ENCODE data around the gene TOX3.
A peak's percentile ranks its signal among the peaks of the same experiment; 100 is the strongest.

The TOX3 gene

GRCh38 chr16:52549011-52549692 is 2.2 kb upstream of the TOX3 start:
- no peak overlapping the region for H3K4me3 ChIP-seq (ENCODE audit: insufficient read depth, low read depth, low read length)
- peaks cover 4% of the 10 kb centered on the region for H3K27me3 ChIP-seq (ENCODE audit: control insufficient read depth, insufficient read depth, low read length, poor library complexity, severe bottlenecking)
- H3K36me3 ChIP-seq (ENCODE audit: control insufficient read depth, insufficient read depth, low read length) = no peaks in the 10 kb centered on the region
- WGBS, 2 experiments = 22 to 23% methylated on average over 11 of the region's 11 CpGs
- peaks cover 26% of the 10 kb centered on the region for H3K4me1 ChIP-seq (ENCODE audit: control insufficient read depth, insufficient read depth, low read length)
- no peaks in the 10 kb centered on the region for H3K9me3 ChIP-seq (ENCODE audit: control insufficient read depth, low read length)
- H3K27ac ChIP-seq (ENCODE audit: insufficient read depth, low read depth, low read length, poor library complexity, severe bottlenecking) = no peak overlapping the region

GRCh38 chr16:52548261-52549010 is 1.5 kb upstream of the TOX3 start:
- peaks cover 4% of the 10 kb centered on the region for H3K27me3 ChIP-seq (ENCODE audit: control insufficient read depth, insufficient read depth, low read length, poor library complexity, severe bottlenecking)
- no peaks in the 10 kb centered on the region for H3K9me3 ChIP-seq (ENCODE audit: control insufficient read depth, low read length)
- peak overlapping the region; percentile 8 for H3K4me3 ChIP-seq (ENCODE audit: insufficient read depth, low read depth, low read length)
- H3K4me1 ChIP-seq (ENCODE audit: control insufficient read depth, insufficient read depth, low read length) = peaks cover 26% of the 10 kb centered on the region
- H3K36me3 ChIP-seq (ENCODE audit: control insufficient read depth, insufficient read depth, low read length) = no peaks in the 10 kb centered on the region
- 16 to 21% methylated on average over 10 of the region's 10 CpGs for WGBS, 2 experiments
- no peak overlapping the region for H3K27ac ChIP-seq (ENCODE audit: insufficient read depth, low read depth, low read length, poor library complexity, severe bottlenecking)

GRCh38 chr16:52547834-52548215 is 882 bp upstream of the TOX3 start:
- peak overlapping the region; percentile 91 for H3K4me3 ChIP-seq (ENCODE audit: insufficient read depth, low read depth, low read length)
- no peaks in the 10 kb centered on the region for H3K9me3 ChIP-seq (ENCODE audit: control insufficient read depth, low read length)
- WGBS, 2 experiments = 43 to 44% methylated on average over 7 to 8 of the region's 8 CpGs
- H3K36me3 ChIP-seq (ENCODE audit: control insufficient read depth, insufficient read depth, low read length) = no peaks in the 10 kb centered on the region
- peaks cover 4% of the 10 kb centered on the region for H3K27me3 ChIP-seq (ENCODE audit: control insufficient read depth, insufficient read depth, low read length, poor library complexity, severe bottlenecking)
- H3K27ac ChIP-seq (ENCODE audit: insufficient read depth, low read depth, low read length, poor library complexity, severe bottlenecking) = no peak overlapping the region
- peaks cover 24% of the 10 kb centered on the region for H3K4me1 ChIP-seq (ENCODE audit: control insufficient read depth, insufficient read depth, low read length)

- H3K27me3 ChIP-seq (ENCODE audit: control insufficient read depth, insufficient read depth, low read length, poor library complexity, severe bottlenecking) = peaks cover 4% of the 10 kb centered on the region
- H3K4me3 ChIP-seq (ENCODE audit: insufficient read depth, low read depth, low read length) = peak overlapping the region; percentile 91
- H3K9me3 ChIP-seq (ENCODE audit: control insufficient read depth, low read length) = no peaks in the 10 kb centered on the region
- no peaks in the 10 kb centered on the region for H3K36me3 ChIP-seq (ENCODE audit: control insufficient read depth, insufficient read depth, low read length)
- 0% methylated on average over 78 to 79 of the region's 79 CpGs for WGBS, 2 experiments
- peak overlapping the region; percentile 46 for H3K27ac ChIP-seq (ENCODE audit: insufficient read depth, low read depth, low read length, poor library complexity, severe bottlenecking)
- H3K4me1 ChIP-seq (ENCODE audit: control insufficient read depth, insufficient read depth, low read length) = peaks cover 16% of the 10 kb centered on the region
Observed at GRCh38 chr16:52546291-52547003, 496 bp downstream of the TOX3 start.

GRCh38 chr16:52545898-52546266 is 1.1 kb downstream of the TOX3 start:
- WGBS, 2 experiments = 0% methylated on average over 10 to 15 of the region's 15 CpGs
- H3K27me3 ChIP-seq (ENCODE audit: control insufficient read depth, insufficient read depth, low read length, poor library complexity, severe bottlenecking) = peaks cover 4% of the 10 kb centered on the region
- peak overlapping the region; percentile 91 for H3K4me3 ChIP-seq (ENCODE audit: insufficient read depth, low read depth, low read length)
- H3K27ac ChIP-seq (ENCODE audit: insufficient read depth, low read depth, low read length, poor library complexity, severe bottlenecking) = peak overlapping the region; percentile 46
- H3K9me3 ChIP-seq (ENCODE audit: control insufficient read depth, low read length) = no peaks in the 10 kb centered on the region
- H3K36me3 ChIP-seq (ENCODE audit: control insufficient read depth, insufficient read depth, low read length) = no peaks in the 10 kb centered on the region
- H3K4me1 ChIP-seq (ENCODE audit: control insufficient read depth, insufficient read depth, low read length) = peaks cover 16% of the 10 kb centered on the region

- H3K9me3 ChIP-seq (ENCODE audit: control insufficient read depth, low read length) = no peaks in the 10 kb centered on the region
- no peaks in the 10 kb centered on the region for H3K36me3 ChIP-seq (ENCODE audit: control insufficient read depth, insufficient read depth, low read length)
- peak overlapping the region; percentile 91 for H3K4me3 ChIP-seq (ENCODE audit: insufficient read depth, low read depth, low read length)
- 0% methylated on average over 35 to 36 of the region's 36 CpGs for WGBS, 2 experiments
- H3K27ac ChIP-seq (ENCODE audit: insufficient read depth, low read depth, low read length, poor library complexity, severe bottlenecking) = no peak overlapping the region
- peaks cover 16% of the 10 kb centered on the region for H3K4me1 ChIP-seq (ENCODE audit: control insufficient read depth, insufficient read depth, low read length)
- peaks cover 4% of the 10 kb centered on the region for H3K27me3 ChIP-seq (ENCODE audit: control insufficient read depth, insufficient read depth, low read length, poor library complexity, severe bottlenecking)
Observed at GRCh38 chr16:52545222-52545897, 1.6 kb downstream of the TOX3 start.

GRCh38 chr16:52544703-52545102 is 2.2 kb downstream of the TOX3 start:
- WGBS, 2 experiments = 5 to 11% methylated on average over 2 of the region's 2 CpGs
- peak overlapping the region; percentile 91 for H3K4me3 ChIP-seq (ENCODE audit: insufficient read depth, low read depth, low read length)
- H3K27ac ChIP-seq (ENCODE audit: insufficient read depth, low read depth, low read length, poor library complexity, severe bottlenecking) = no peak overlapping the region
- no peaks in the 10 kb centered on the region for H3K9me3 ChIP-seq (ENCODE audit: control insufficient read depth, low read length)
- H3K4me1 ChIP-seq (ENCODE audit: control insufficient read depth, insufficient read depth, low read length) = peaks cover 16% of the 10 kb centered on the region
- H3K27me3 ChIP-seq (ENCODE audit: control insufficient read depth, insufficient read depth, low read length, poor library complexity, severe bottlenecking) = peaks cover 4% of the 10 kb centered on the region
- H3K36me3 ChIP-seq (ENCODE audit: control insufficient read depth, insufficient read depth, low read length) = peaks cover under 1% of the 10 kb centered on the region

GRCh38 chr16:52543654-52544053 is 3.3 kb downstream of the TOX3 start:
- WGBS, 2 experiments = 85 to 87% methylated on average over 4 of the region's 4 CpGs
- Histone ChIP-seq H3K27ac (ENCODE audit: insufficient read depth, low read depth, low read length, poor library complexity, severe bottlenecking) (no peak overlapping the region), H3K4me1 (ENCODE audit: control insufficient read depth, insufficient read depth, low read length) (peaks cover 14% of the 10 kb centered on the region), H3K27me3 (ENCODE audit: control insufficient read depth, insufficient read depth, low read length, poor library complexity, severe bottlenecking) (peaks cover 4% of the 10 kb centered on the region), H3K36me3 (ENCODE audit: control insufficient read depth, insufficient read depth, low read length) (peaks cover 7% of the 10 kb centered on the region), H3K9me3 (ENCODE audit: control insufficient read depth, low read length) (no peaks in the 10 kb centered on the region), H3K4me3 (ENCODE audit: insufficient read depth, low read depth, low read length) (peak overlapping the region; percentile 91)

GRCh38 chr16:52540910-52541309 is 6.0 kb downstream of the TOX3 start:
- peaks cover 7% of the 10 kb centered on the region for H3K36me3 ChIP-seq (ENCODE audit: control insufficient read depth, insufficient read depth, low read length)
- H3K27me3 ChIP-seq (ENCODE audit: control insufficient read depth, insufficient read depth, low read length, poor library complexity, severe bottlenecking) = no peaks in the 10 kb centered on the region
- H3K4me3 ChIP-seq (ENCODE audit: insufficient read depth, low read depth, low read length) = no peak overlapping the region
- no peak overlapping the region for H3K27ac ChIP-seq (ENCODE audit: insufficient read depth, low read depth, low read length, poor library complexity, severe bottlenecking)
- peaks cover 7% of the 10 kb centered on the region for H3K4me1 ChIP-seq (ENCODE audit: control insufficient read depth, insufficient read depth, low read length)
- 97 to 98% methylated on average over 2 of the region's 2 CpGs for WGBS, 2 experiments
- H3K9me3 ChIP-seq (ENCODE audit: control insufficient read depth, low read length) = no peaks in the 10 kb centered on the region

GRCh38 chr16:52539191-52539590 is 7.8 kb downstream of the TOX3 start:
- Histone ChIP-seq H3K4me3 (ENCODE audit: insufficient read depth, low read depth, low read length) (no peak overlapping the region), H3K27me3 (ENCODE audit: control insufficient read depth, insufficient read depth, low read length, poor library complexity, severe bottlenecking) (no peaks in the 10 kb centered on the region), H3K9me3 (ENCODE audit: control insufficient read depth, low read length) (no peaks in the 10 kb centered on the region), H3K4me1 (ENCODE audit: control insufficient read depth, insufficient read depth, low read length) (peaks cover 7% of the 10 kb centered on the region), H3K36me3 (ENCODE audit: control insufficient read depth, insufficient read depth, low read length) (peaks cover 7% of the 10 kb centered on the region), H3K27ac (ENCODE audit: insufficient read depth, low read depth, low read length, poor library complexity, severe bottlenecking) (no peak overlapping the region)
